ENCODE measurements around the gene CD68. TPM values are rescaled to one million over a fixed set of nuclear protein-coding genes. Genes with fewer than 3 reads are reported as not detected.
A peak's percentile ranks its signal among the peaks of the same experiment; 100 is the strongest.

Gene CD68
- total RNA-seq, 1 donor from 2014 or later = 667 TPM

GRCh38 chr17:7552621-7553051 is 26.8 kb upstream of the CD68 start:
- DNase-seq = no peak
- peak overlapping the region; percentile 75 for H3K27ac ChIP-seq

GRCh38 chr17:7553356-7553755 is 26.1 kb upstream of the CD68 start:
- Histone ChIP-seq H3K36me3 (peaks cover 8% of the 10 kb centered on the region), H3K4me1 (peaks cover 43% of the 10 kb centered on the region), H3K4me3 (peak overlapping the region; percentile 17), H3K9me3 (no peaks in the 10 kb centered on the region), H3K27ac (peak overlapping the region; percentile 75), H3K27me3 (ENCODE audit: low read depth) (no peaks in the 10 kb centered on the region)
- TF ChIP-seq, protein P1, sequence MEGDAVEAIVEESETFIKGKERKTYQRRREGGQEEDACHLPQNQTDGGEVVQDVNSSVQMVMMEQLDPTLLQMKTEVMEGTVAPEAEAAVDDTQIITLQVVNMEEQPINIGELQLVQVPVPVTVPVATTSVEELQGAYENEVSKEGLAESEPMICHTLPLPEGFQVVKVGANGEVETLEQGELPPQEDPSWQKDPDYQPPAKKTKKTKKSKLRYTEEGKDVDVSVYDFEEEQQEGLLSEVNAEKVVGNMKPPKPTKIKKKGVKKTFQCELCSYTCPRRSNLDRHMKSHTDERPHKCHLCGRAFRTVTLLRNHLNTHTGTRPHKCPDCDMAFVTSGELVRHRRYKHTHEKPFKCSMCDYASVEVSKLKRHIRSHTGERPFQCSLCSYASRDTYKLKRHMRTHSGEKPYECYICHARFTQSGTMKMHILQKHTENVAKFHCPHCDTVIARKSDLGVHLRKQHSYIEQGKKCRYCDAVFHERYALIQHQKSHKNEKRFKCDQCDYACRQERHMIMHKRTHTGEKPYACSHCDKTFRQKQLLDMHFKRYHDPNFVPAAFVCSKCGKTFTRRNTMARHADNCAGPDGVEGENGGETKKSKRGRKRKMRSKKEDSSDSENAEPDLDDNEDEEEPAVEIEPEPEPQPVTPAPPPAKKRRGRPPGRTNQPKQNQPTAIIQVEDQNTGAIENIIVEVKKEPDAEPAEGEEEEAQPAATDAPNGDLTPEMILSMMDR (IDR thresholded peaks at IDR 0.05) = no peak
- intact Hi-C loops (cut with DNase I) = no loop called here
- ATAC-seq (no peak), DNase-seq (no peak)

More at GRCh38 chr17:7552621-7553051, 26.8 kb upstream of the CD68 start:
- H3K4me1 ChIP-seq = peaks cover 39% of the 10 kb centered on the region
- H3K36me3 ChIP-seq = peaks cover 8% of the 10 kb centered on the region
- no peaks in the 10 kb centered on the region for H3K27me3 ChIP-seq (ENCODE audit: low read depth)
- peak; percentile 25 to 54 for ATAC-seq
- no peaks in the 10 kb centered on the region for H3K9me3 ChIP-seq
- H3K4me3 ChIP-seq = no peak overlapping the region
- intact Hi-C loops (cut with DNase I) = no loop called here
- TF ChIP-seq, protein P1 (IDR thresholded peaks at IDR 0.05) = no peak

DNA sequence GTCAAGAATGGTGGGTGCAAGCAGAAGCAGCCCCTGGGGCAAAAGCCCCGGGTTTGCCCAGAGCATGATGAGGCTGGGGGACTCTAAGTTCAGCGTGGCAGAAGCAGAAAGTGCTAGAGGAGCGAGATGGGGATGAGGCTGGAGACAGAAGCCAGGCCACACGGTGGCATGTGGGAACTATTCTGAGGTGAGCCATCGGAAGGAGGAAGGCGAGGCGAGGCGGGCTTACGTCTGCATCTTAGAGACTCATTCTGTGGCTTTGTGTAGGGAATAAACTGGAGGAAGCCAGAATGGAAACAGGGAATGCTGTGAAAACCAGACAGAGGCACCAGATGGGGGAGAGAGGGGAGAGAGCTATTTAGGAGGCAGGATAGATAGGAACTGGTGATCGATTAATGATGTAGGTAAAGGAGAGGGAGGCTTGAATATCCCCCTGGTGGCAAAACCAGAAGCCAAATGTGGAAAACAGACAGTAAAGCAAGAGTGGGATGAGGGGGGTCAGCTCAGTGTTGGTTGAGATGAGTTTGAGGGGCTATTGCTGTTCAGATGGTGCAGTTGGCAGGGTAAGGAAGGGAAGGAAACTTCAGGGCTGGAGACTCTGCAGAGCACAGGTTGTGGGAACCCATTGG is 24.0 kb upstream of the CD68 start:
- no peaks in the 10 kb centered on the region for H3K9me3 ChIP-seq
- TF ChIP-seq, protein P1 (IDR thresholded peaks at IDR 0.05) = no peak
- H3K27ac ChIP-seq = no peak overlapping the region
- H3K4me3 ChIP-seq = no peak overlapping the region
- H3K27me3 ChIP-seq (ENCODE audit: low read depth) = no peaks in the 10 kb centered on the region
- DNase-seq = no peak
- intact Hi-C loops (cut with DNase I) = no loop called here
- H3K4me1 ChIP-seq = peaks cover 51% of the 10 kb centered on the region
- H3K36me3 ChIP-seq = peaks cover 13% of the 10 kb centered on the region
- no peak for ATAC-seq

- Histone ChIP-seq H3K9me3 (no peaks in the 10 kb centered on the region), H3K27me3 (ENCODE audit: low read depth) (no peaks in the 10 kb centered on the region), H3K36me3 (peaks cover 7% of the 10 kb centered on the region), H3K27ac (peak overlapping the region; percentile 95), H3K4me3 (no peak overlapping the region), H3K4me1 (peaks cover 59% of the 10 kb centered on the region)
- ATAC-seq = no peak
- TF ChIP-seq, protein P1 (IDR thresholded peaks at IDR 0.05) = no peak
- DNase-seq = no peak
- intact Hi-C loops (cut with DNase I) = no loop called here
Measured at GRCh38 chr17:7556627-7557026, 22.8 kb upstream of the CD68 start.

DNA sequence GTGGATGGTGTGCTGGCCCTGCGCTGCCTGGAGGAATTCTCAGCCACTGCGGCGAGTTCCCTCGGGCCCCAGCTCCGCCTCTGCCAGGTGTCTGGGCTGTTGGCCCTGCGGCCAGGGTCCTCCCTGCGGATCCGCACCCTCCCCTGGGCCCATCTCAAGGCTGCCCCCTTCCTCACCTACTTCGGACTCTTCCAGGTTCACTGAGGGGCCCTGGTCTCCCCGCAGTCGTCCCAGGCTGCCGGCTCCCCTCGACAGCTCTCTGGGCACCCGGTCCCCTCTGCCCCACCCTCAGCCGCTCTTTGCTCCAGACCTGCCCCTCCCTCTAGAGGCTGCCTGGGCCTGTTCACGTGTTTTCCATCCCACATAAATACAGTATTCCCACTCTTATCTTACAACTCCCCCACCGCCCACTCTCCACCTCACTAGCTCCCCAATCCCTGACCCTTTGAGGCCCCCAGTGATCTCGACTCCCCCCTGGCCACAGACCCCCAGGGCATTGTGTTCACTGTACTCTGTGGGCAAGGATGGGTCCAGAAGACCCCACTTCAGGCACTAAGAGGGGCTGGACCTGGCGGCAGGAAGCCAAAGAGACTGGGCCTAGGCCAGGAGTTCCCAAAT is 22.2 kb upstream of the CD68 start:
- Histone ChIP-seq H3K4me3 (peak overlapping the region; percentile 94), H3K36me3 (peaks cover 7% of the 10 kb centered on the region), H3K27me3 (ENCODE audit: low read depth) (no peaks in the 10 kb centered on the region), H3K9me3 (no peaks in the 10 kb centered on the region), H3K4me1 (peaks cover 54% of the 10 kb centered on the region), H3K27ac (peak overlapping the region; percentile 95)
- DNase-seq (peak; percentile 51), ATAC-seq (no peak)
- intact Hi-C loops (cut with DNase I) = no loop called here
- TF ChIP-seq, protein P1 (IDR thresholded peaks at IDR 0.05) = no peak

Measured in lower lobe of right lung (tissue), 2 donors.